Kidney (tissue), 14 donors: ENCODE measurements around the gene TMEM101. TPM values are rescaled to one million over a fixed set of nuclear protein-coding genes. Genes with fewer than 3 reads are reported as not detected.

ENCODE experiments used
- DNase-seq, 5 donors: peaks; one replicate each; pipeline ENCODE4 v3.0.0-alpha.2; 2013 to 2020
- FAIRE-seq: peaks from 2 replicates; lab custom pipeline; 2012; peaks lifted over from hg19 to GRCh38; lab: Jason Lieb, UNC
- H3K27ac ChIP-seq, 2 donors: one replicate each; pipeline ENCODE4 v1.7.0; 2013; ENCODE audit warnings: low read depth in 2 of 2, low read length in 2 of 2, inconsistent platforms in 1 of 2
- H3K27me3 ChIP-seq: one replicate; pipeline ENCODE4 v1.7.1; 2013; ENCODE audit warnings: low read length, inconsistent platforms; ENCODE audit not compliant: control insufficient read depth, insufficient read depth
- H3K36me3 ChIP-seq, 3 donors: one replicate each; pipeline versions ENCODE4 v1.7.0 to v1.7.1; 2013; ENCODE audit warnings: low read length in 3 of 3, control low read depth in 1 of 3, inconsistent platforms in 1 of 3; ENCODE audit not compliant: insufficient read depth in 3 of 3, control insufficient read depth in 2 of 3
- H3K4me1 ChIP-seq, 3 donors: one replicate each; pipeline versions ENCODE4 v1.7.0 to v1.7.1; 2013; ENCODE audit warnings: low read length in 3 of 3, inconsistent platforms in 1 of 3, low read depth in 1 of 3; ENCODE audit not compliant: control insufficient read depth in 2 of 3, insufficient read depth in 2 of 3
- H3K4me3 ChIP-seq, 3 donors: one replicate each; pipeline versions ENCODE4 v1.7.0 to v1.8.1; 2013; ENCODE audit warnings: low read length in 3 of 3, control low read depth in 1 of 3, inconsistent platforms in 1 of 3
- H3K9ac ChIP-seq, 3 donors: one replicate each; pipeline versions ENCODE4 v1.7.0 to v1.7.1; 2013; ENCODE audit warnings: low read length in 3 of 3, control low read depth in 1 of 3, inconsistent platforms in 1 of 3
- H3K9me3 ChIP-seq, 3 donors: one replicate each; pipeline versions ENCODE4 v1.7.0 to v1.7.1; 2013; ENCODE audit warnings: low read length in 3 of 3, control low read depth in 1 of 3, inconsistent platforms in 1 of 3; ENCODE audit not compliant: control insufficient read depth in 2 of 3, insufficient read depth in 1 of 3
- CTCF ChIP-seq: IDR thresholded peaks from 3 replicates; pipeline ENCODE4 v1.5.1; 2012; ENCODE audit warnings: mild to moderate bottlenecking, moderate library complexity, borderline replicate concordance; ENCODE audit not compliant: insufficient read depth; ENCODE audit errors: extremely low read depth
- intact Hi-C: fragments of 100-400 bp; cut with DNase I; formaldehyde crosslinking; loops from one replicate; pipeline ENCODE4 v1.11.1; 2022
- polyA plus RNA-seq: library from polyadenylated mRNA; stranded (reverse); fragments of 350-450 nt; fragmentation: Illumina TruSeq; extraction: RNeasy Lipid Tissue Mini Kit (QIAGEN cat#74804); gene quantifications from one replicate; pipeline ENCODE4 v1.2.3, GENCODE V29; 2014; ENCODE audit warnings: low read depth, low replicate concordance; ENCODE audit not compliant: insufficient read depth
- total RNA-seq: library from RNA; stranded (reverse); fragmentation: NEBNext Ultra II Directional; extraction: Animal tissue kit (Norgen Biotek cat#: 25700); gene quantifications from one replicate; pipeline ENCODE4 v1.2.1, GENCODE V29; 2021
- donor health status: control.
- donor health status: control.
- donor health status: control.
- donor health status: control.
- donor health status: control.
- donor health status: DM: yes; HTN: yes; CAD: no.
- donor health status: Normal renal cell carcinoma (clear cell type).

TMEM101 gene
- total and polyA plus RNA-seq, 2 donors from 2014 or later, result 31.2 to 111 TPM

- FAIRE-seq, result no peak
- Histone ChIP-seq H3K27me3 (no peaks in the 10 kb centered on the region), H3K27ac (no peak overlapping the region), H3K4me3 (no peak overlapping the region), H3K36me3 (peaks cover 0 to 9% (median 6%) of the 10 kb centered on the region in 3 donors), H3K4me1 (peaks cover 0 to 20% (median 0%) of the 10 kb centered on the region in 3 donors), H3K9me3 (no peaks in the 10 kb centered on the region), H3K9ac (no peak overlapping the region)
- no peak for TF ChIP-seq CTCF
- intact Hi-C loops, result no loop called here
- DNase-seq, result no peak
Measured at GRCh38 chr17:44012874-44013273, 1.9 kb downstream of the TMEM101 start.

- TF ChIP-seq CTCF, result no peak
- H3K4me1 ChIP-seq, result peaks cover 0 to 24% (median 0%) of the 10 kb centered on the region in 3 donors
- H3K27ac ChIP-seq, result no peak overlapping the region
- DNase-seq, result no peak
- no peak overlapping the region for H3K4me3 ChIP-seq
- H3K36me3 ChIP-seq, result peaks cover 0 to 9% (median 7%) of the 10 kb centered on the region in 3 donors
- intact Hi-C loops, result no loop called here
- no peaks in the 10 kb centered on the region for H3K9me3 ChIP-seq
- no peaks in the 10 kb centered on the region for H3K27me3 ChIP-seq
- FAIRE-seq, result no peak
- no peak overlapping the region for H3K9ac ChIP-seq
Measured at GRCh38 chr17:44012391-44012790, 2.4 kb downstream of the TMEM101 start.

GRCh38 chr17:44011876-44012275 is 2.9 kb downstream of the TMEM101 start:
- Histone ChIP-seq H3K36me3 (peaks cover 0 to 9% (median 7%) of the 10 kb centered on the region in 3 donors), H3K27me3 (no peaks in the 10 kb centered on the region), H3K9ac (no peak overlapping the region), H3K4me3 (no peak overlapping the region), H3K27ac (no peak overlapping the region), H3K9me3 (no peaks in the 10 kb centered on the region), H3K4me1 (peaks cover 0 to 28% (median 0%) of the 10 kb centered on the region in 3 donors)
- intact Hi-C loops, result no loop called here
- DNase-seq (no peak), FAIRE-seq (no peak)
- no peak for TF ChIP-seq CTCF
